ENCODE data around the gene SHOC2. TPM values are rescaled to one million over a fixed set of nuclear protein-coding genes. Genes with fewer than 3 reads are reported as not detected.

SHOC2 gene
- total RNA-seq, 1 donor from 2014 or later, result 47.9 TPM

GRCh38 chr10:110892602-110893288 is 26.7 kb upstream of the SHOC2 start:
- no peaks in the 10 kb centered on the region for H3K9me3 ChIP-seq (replicated peaks)
- H3K27me3 ChIP-seq (ENCODE audit: low read depth), result no peaks in the 10 kb centered on the region
- peaks cover 28% of the 10 kb centered on the region for H3K4me1 ChIP-seq
- peaks cover 73% of the 10 kb centered on the region for H3K36me3 ChIP-seq
- TF ChIP-seq CTCF (IDR thresholded peaks at IDR 0.05; ENCODE audit: borderline replicate concordance), result no peak
- H3K4me3 ChIP-seq, result no peak overlapping the region
- no peak overlapping the region for H3K27ac ChIP-seq (replicated peaks)
- DNase-seq, result no peak
- intact Hi-C loops (cut with micrococcal nuclease), result loop anchor here (5.0 to 10.0 kb wide), 2 partner anchors 88 to 145 kb away; no protein-coding TSS in a partner anchor

- peaks cover 28% of the 10 kb centered on the region for H3K4me1 ChIP-seq
- no peaks in the 10 kb centered on the region for H3K9me3 ChIP-seq (replicated peaks)
- peak; percentile 69 for TF ChIP-seq CTCF (IDR thresholded peaks at IDR 0.05; ENCODE audit: borderline replicate concordance)
- intact Hi-C loops (cut with micrococcal nuclease), result loop anchor here (5.0 to 10.0 kb wide), 2 partner anchors 89 to 146 kb away; no protein-coding TSS in a partner anchor
- no peak overlapping the region for H3K27ac ChIP-seq (replicated peaks)
- no peak overlapping the region for H3K4me3 ChIP-seq
- H3K27me3 ChIP-seq (ENCODE audit: low read depth), result no peaks in the 10 kb centered on the region
- H3K36me3 ChIP-seq, result peaks cover 76% of the 10 kb centered on the region
- no peak for DNase-seq
Observed at GRCh38 chr10:110893559-110894179, 25.7 kb upstream of the SHOC2 start.

GRCh38 chr10:110897184-110897583 is 22.2 kb upstream of the SHOC2 start:
- Histone ChIP-seq H3K27ac (replicated peaks) (no peak overlapping the region), H3K36me3 (peaks cover 70% of the 10 kb centered on the region)

GRCh38 chr10:110898391-110898790 is 21.0 kb upstream of the SHOC2 start:
- TF ChIP-seq CTCF (IDR thresholded peaks at IDR 0.05; ENCODE audit: borderline replicate concordance), result no peak
- Histone ChIP-seq H3K27me3 (ENCODE audit: low read depth) (no peaks in the 10 kb centered on the region), H3K9me3 (replicated peaks) (no peaks in the 10 kb centered on the region), H3K36me3 (peaks cover 60% of the 10 kb centered on the region), H3K4me1 (peaks cover 26% of the 10 kb centered on the region), H3K27ac (replicated peaks) (no peak overlapping the region), H3K4me3 (no peak overlapping the region)
- no peak for DNase-seq
- intact Hi-C loops (cut with micrococcal nuclease), result loop anchor here (10.0 kb wide), 1 partner anchor 94 kb away; no protein-coding TSS in a partner anchor

More at GRCh38 chr10:110897184-110897583, 22.2 kb upstream of the SHOC2 start:
- Histone ChIP-seq H3K4me1 (peaks cover 27% of the 10 kb centered on the region), H3K27me3 (ENCODE audit: low read depth) (no peaks in the 10 kb centered on the region), H3K9me3 (replicated peaks) (no peaks in the 10 kb centered on the region), H3K4me3 (no peak overlapping the region)
- intact Hi-C loops (cut with micrococcal nuclease), result loop anchor here (10.0 kb wide), 1 partner anchor 92 kb away; no protein-coding TSS in a partner anchor
- DNase-seq, result no peak
- no peak for TF ChIP-seq CTCF (IDR thresholded peaks at IDR 0.05; ENCODE audit: borderline replicate concordance)

- no peak for DNase-seq
- Histone ChIP-seq H3K27me3 (ENCODE audit: low read depth) (no peaks in the 10 kb centered on the region), H3K36me3 (peaks cover 48% of the 10 kb centered on the region), H3K4me1 (peaks cover 22% of the 10 kb centered on the region), H3K9me3 (replicated peaks) (no peaks in the 10 kb centered on the region), H3K4me3 (no peak overlapping the region), H3K27ac (replicated peaks) (no peak overlapping the region)
- TF ChIP-seq CTCF (IDR thresholded peaks at IDR 0.05; ENCODE audit: borderline replicate concordance), result no peak
- intact Hi-C loops (cut with micrococcal nuclease), result loop anchor here (10.0 kb wide), 1 partner anchor 306 kb away; no protein-coding TSS in a partner anchor
Observed at GRCh38 chr10:110900983-110901382, 18.4 kb upstream of the SHOC2 start.
